ENCODE results near the gene KDELR1.

The KDELR1 gene

GRCh38 chr19:48333467-48334384 lies 57.6 kb downstream of the KDELR1 start:
- peaks cover 18% of the 10 kb centered on the region for H3K36me3 Mint-ChIP-seq
- no peaks in the 10 kb centered on the region for H3K27me3 Mint-ChIP-seq
- no peaks in the 10 kb centered on the region for H3K9me3 Mint-ChIP-seq
- peak overlapping the region; percentile 98 for H3K27ac Mint-ChIP-seq
- H3K4me3 Mint-ChIP-seq = peak overlapping the region; percentile 97
- ATAC-seq (ENCODE audit: low read depth) (peak; percentile 60), DNase-seq (ENCODE audit: low spot score in 2 of 2) (peak; percentile 89 to 90)
- H3K4me1 Mint-ChIP-seq = peaks cover 32% of the 10 kb centered on the region

- peak overlapping the region; percentile 98 for H3K27ac Mint-ChIP-seq
- peaks cover 21% of the 10 kb centered on the region for H3K36me3 Mint-ChIP-seq
Measured at GRCh38 chr19:48332662-48333466, 58.5 kb downstream of the KDELR1 start.

More at GRCh38 chr19:48332662-48333466, 58.5 kb downstream of the KDELR1 start:
- H3K9me3 Mint-ChIP-seq = no peaks in the 10 kb centered on the region
- H3K27me3 Mint-ChIP-seq = no peaks in the 10 kb centered on the region
- peaks cover 35% of the 10 kb centered on the region for H3K4me1 Mint-ChIP-seq
- H3K4me3 Mint-ChIP-seq = peak overlapping the region; percentile 97
- DNase-seq (ENCODE audit: low spot score in 2 of 2) (peak; percentile 82 to 93), ATAC-seq (ENCODE audit: low read depth) (peak; percentile 71)
